Uterus (tissue), 2 donors: Measurements from ENCODE around the gene GPR135.

ENCODE experiments used
- CTCF ChIP-seq, 4 experiments: fragments of 200-600 bp in 2 of 4; fragments of 450-650 bp in 2 of 4; sonication (generic) in 2 of 4; IDR thresholded peaks; one replicate each; pipeline ENCODE4 v1.5.1; 2016 to 2019; ENCODE audit warnings: antibody characterized with exemption in 4 of 4, mild to moderate bottlenecking in 2 of 4, moderate library complexity in 1 of 4
- POLR2A ChIP-seq, 2 donors: fragments of 450-650 bp; IDR thresholded peaks; one replicate each; pipeline ENCODE4 v1.6.1; 2016; ENCODE audit warnings: antibody characterized with exemption in 2 of 2, mild to moderate bottlenecking in 1 of 2, moderate library complexity in 1 of 2

GRCh38 chr14:59482541-59483331 lies 17.6 kb upstream of the GPR135 start:
- TF ChIP-seq POLR2A (IDR thresholded peaks at IDR 0.05) (no peak), CTCF (IDR thresholded peaks at IDR 0.05) (no peak)
